Mammary epithelial cell (primary cell): ENCODE data around the gene SH3BP1.

Experiments used
- EZH2 ChIP-seq: IDR thresholded peaks from 2 replicates; pipeline ENCODE4 v1.6.1; 2012; ENCODE audit warnings: low read length, inconsistent platforms, borderline replicate concordance
- TF ChIP-seq, protein P1 (sequence below), 2 donors: IDR thresholded peaks in 1 of 2; conservative IDR thresholded peaks in 1 of 2; 2 replicates each; pipeline ENCODE4 v1.5.1; 2011 to 2012; ENCODE audit warnings: inconsistent platforms in 2 of 2, low read length in 2 of 2, mild to moderate bottlenecking in 2 of 2, control low read depth in 1 of 2, low read depth in 1 of 2; ENCODE audit not compliant: insufficient read depth in 1 of 2; ENCODE audit errors: extremely low read depth in 1 of 2

DNA sequence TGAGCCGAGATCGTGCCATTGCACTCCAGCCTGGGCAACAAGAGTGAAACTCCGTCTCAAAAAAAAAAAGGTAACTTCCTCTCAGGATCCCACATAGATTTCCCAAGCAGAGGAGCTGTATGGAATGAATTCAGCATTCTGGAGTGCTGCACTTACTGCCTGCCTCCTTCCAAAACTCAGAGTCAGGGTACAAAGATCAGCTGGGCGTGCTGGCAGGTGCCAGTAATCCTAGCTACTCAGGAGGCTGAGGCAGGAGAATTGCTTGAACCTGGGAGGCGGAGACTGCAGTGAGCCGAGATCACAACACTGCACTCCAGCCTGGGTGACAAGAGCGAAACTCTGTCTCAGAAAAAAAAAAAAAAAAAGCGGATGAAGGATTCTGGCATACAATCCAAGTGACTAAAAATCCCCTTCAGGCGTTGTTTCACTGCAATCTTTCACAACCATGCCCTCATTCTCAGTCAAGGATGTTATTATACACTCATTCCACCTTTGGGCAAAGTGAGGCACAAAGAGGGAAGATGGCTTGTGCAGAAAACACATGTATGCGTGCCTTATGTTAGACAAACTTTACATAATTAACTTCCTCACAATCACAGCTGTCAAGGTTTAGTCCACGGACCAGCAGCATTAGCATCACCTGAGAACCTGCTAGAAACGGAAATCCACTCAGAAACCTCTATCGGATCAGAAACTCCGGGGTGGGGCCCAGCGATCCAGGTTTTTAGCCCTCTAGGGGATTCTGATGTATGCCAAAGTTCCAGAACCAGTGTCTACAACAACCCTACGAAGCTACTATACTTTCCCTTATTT is 45.5 kb downstream of the SH3BP1 start:
- TF ChIP-seq, protein P1, sequence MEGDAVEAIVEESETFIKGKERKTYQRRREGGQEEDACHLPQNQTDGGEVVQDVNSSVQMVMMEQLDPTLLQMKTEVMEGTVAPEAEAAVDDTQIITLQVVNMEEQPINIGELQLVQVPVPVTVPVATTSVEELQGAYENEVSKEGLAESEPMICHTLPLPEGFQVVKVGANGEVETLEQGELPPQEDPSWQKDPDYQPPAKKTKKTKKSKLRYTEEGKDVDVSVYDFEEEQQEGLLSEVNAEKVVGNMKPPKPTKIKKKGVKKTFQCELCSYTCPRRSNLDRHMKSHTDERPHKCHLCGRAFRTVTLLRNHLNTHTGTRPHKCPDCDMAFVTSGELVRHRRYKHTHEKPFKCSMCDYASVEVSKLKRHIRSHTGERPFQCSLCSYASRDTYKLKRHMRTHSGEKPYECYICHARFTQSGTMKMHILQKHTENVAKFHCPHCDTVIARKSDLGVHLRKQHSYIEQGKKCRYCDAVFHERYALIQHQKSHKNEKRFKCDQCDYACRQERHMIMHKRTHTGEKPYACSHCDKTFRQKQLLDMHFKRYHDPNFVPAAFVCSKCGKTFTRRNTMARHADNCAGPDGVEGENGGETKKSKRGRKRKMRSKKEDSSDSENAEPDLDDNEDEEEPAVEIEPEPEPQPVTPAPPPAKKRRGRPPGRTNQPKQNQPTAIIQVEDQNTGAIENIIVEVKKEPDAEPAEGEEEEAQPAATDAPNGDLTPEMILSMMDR (conservative IDR thresholded peaks at IDR 0.05 in 1 of 2, IDR thresholded peaks at IDR 0.05 in 1 of 2; ENCODE audit: extremely low read depth in 1 of 2, insufficient read depth in 1 of 2, low read depth in 1 of 2, low read length in 2 of 2), result no peak
- TF ChIP-seq EZH2, result no peak
